Epithelial cell of proximal tubule (primary cell): ENCODE results near the gene BPIFB3. TPM values are rescaled to one million over a fixed set of nuclear protein-coding genes. Genes with fewer than 3 reads are reported as not detected.

Source experiments
- DNase-seq: peaks from one replicate; pipeline ENCODE4 v3.0.0-alpha.2; 2011; ENCODE audit warnings: low read depth
- H3K4me3 ChIP-seq: 2 replicates; pipeline ENCODE4 v1.5.1; 2011; ENCODE audit warnings: low read depth, mild to moderate bottlenecking, low read length
- total RNA-seq: library from RNA; depleted of rRNA; stranded (reverse); fragments of >200 nt; gene quantifications from 2 replicates; pipeline ENCODE4 v1.2.3, GENCODE V29; 2015
- TF ChIP-seq, protein P1 (sequence below): conservative IDR thresholded peaks from 2 replicates; pipeline ENCODE4 v1.5.1; 2012; ENCODE audit warnings: low read depth, mild to moderate bottlenecking, low read length

BPIFB3 gene
- total RNA-seq, 1 donor from 2014 or later: not detected

- DNase-seq: no peak
- TF ChIP-seq, protein P1, sequence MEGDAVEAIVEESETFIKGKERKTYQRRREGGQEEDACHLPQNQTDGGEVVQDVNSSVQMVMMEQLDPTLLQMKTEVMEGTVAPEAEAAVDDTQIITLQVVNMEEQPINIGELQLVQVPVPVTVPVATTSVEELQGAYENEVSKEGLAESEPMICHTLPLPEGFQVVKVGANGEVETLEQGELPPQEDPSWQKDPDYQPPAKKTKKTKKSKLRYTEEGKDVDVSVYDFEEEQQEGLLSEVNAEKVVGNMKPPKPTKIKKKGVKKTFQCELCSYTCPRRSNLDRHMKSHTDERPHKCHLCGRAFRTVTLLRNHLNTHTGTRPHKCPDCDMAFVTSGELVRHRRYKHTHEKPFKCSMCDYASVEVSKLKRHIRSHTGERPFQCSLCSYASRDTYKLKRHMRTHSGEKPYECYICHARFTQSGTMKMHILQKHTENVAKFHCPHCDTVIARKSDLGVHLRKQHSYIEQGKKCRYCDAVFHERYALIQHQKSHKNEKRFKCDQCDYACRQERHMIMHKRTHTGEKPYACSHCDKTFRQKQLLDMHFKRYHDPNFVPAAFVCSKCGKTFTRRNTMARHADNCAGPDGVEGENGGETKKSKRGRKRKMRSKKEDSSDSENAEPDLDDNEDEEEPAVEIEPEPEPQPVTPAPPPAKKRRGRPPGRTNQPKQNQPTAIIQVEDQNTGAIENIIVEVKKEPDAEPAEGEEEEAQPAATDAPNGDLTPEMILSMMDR: no peak
- H3K4me3 ChIP-seq: no peak overlapping the region
These were observed 41.1 kb upstream of the BPIFB3 start for GRCh38 chr20:33012327-33013189.

GRCh38 chr20:33013701-33014326 lies 39.9 kb upstream of the BPIFB3 start:
- no peak for DNase-seq
- TF ChIP-seq, protein P1: no peak
- H3K4me3 ChIP-seq: no peak overlapping the region

DNA sequence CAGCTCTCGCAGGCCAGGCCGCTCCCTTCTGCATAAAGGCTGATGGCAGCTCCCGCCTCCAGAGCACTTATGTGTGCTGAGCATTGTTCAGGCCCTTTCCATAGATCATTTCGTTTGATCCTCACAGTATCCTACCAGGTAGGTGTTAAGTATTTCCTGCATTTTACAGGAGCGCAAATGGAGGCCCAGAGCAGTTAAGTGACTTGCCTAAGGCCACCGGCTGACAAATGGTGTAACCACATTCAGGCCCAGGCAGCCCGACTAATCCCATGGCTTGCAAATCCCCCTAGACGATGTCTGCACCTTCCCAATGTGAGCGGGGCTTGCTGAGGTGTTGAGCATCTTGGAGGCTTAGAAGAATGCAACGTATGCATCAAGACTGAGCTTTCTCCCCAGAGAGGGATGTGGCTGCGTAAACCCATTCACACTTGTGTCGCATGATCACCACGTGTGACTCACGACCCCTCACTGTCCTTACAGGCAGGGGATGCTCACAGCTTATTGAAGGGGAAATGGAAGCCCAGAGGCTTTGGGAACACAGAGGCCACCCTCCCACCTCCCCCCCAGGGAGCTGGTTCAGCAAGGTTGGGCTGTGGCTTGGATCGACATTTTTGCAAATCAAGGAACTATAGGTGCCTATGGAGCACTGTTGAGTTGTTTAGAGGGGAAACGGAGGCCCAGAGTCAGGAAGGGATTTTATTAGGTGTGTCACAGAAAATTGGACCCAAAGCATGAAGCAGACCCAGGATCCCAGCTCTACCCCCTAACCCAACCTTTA lies 39.2 kb upstream of the BPIFB3 start:
- no peak overlapping the region for H3K4me3 ChIP-seq
- TF ChIP-seq, protein P1: no peak
- DNase-seq: no peak

GRCh38 chr20:33015114-33015484 lies 38.6 kb upstream of the BPIFB3 start:
- H3K4me3 ChIP-seq: no peak overlapping the region

GRCh38 chr20:33015700-33016580 lies 37.8 kb upstream of the BPIFB3 start:
- TF ChIP-seq, protein P1: no peak
- no peak overlapping the region for H3K4me3 ChIP-seq

More at GRCh38 chr20:33015114-33015484, 38.6 kb upstream of the BPIFB3 start:
- TF ChIP-seq, protein P1: no peak
- no peak for DNase-seq

DNA sequence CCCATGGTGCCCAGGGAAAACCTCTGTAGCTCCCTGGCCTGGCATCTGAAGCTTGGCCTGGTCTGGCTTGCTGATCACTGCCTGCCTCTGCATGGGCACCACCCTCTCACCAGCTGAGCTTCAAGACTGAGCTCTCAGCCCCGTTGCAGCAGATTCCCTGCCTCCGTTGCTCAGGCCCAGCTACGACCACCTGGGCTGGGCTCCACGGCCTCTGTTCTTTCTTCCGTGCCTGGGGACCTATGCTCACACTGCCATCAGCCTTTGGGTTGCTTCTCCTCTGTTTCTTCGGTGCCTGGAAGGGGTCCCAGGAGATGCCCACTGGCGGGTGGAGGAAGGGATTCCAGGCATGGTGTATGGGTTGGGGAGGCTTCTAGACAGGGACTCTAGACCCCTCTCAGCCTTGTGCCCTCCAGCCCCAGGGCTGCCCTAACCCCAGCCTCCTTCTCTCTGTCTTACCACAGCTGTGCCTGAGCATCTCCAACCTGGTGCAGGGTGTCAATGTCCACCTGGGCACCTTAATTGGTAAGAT lies 37.1 kb upstream of the BPIFB3 start:
- H3K4me3 ChIP-seq: no peak overlapping the region
- no peak for DNase-seq
- TF ChIP-seq, protein P1: no peak

More at GRCh38 chr20:33015700-33016580, 37.8 kb upstream of the BPIFB3 start:
- no peak for DNase-seq
